Stimulated activated CD8-positive, alpha-beta memory T cell treated with anti-CD3 and anti-CD28 coated beads, Interleukin-15, amount 100 ng/mL, for 1 hour (primary cell): ENCODE results near the gene MAP7D1.
A peak's percentile ranks its signal among the peaks of the same experiment; 100 is the strongest.

Source experiments
- DNase-seq: peaks from one replicate; pipeline ENCODE4 v3.0.0-alpha.2; 2020; ENCODE audit warnings: low read depth

The MAP7D1 gene

DNA sequence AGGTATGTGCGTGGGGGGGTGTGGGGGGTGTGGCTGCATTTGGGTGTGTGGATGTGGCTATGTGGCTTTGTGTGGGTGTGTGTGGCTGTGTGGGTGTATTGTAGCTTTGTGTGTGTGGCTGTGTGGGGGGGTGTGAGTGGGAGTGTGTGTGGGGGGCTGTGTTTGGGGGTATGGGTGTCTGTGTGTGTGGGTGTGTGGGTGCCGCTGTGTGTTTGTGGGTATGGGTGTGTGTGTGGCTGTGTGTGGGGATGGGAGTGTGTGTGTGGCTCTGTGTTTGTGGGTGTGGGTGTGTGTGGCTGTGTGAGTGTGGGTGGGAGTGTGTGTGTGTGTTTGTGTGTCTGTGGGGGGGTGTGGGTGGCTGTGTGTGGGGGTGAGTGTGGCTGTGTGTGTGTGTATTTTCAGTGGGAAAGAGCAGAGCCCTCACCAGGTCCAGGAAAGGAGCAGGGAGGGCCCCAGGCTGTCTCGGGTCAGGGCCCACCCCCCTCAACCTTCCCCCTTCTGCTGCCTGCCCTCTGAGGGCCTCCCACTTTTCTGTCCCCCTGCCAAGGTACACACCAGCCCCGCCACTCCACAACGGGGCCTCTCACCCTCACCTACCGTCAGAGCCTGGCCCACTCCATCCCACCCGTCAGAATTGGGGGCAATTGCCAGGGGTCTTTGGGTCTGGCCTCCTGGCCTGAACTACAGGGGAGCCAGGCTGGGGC lies 29.0 kb upstream of the MAP7D1 start:
- no peak for DNase-seq

DNA sequence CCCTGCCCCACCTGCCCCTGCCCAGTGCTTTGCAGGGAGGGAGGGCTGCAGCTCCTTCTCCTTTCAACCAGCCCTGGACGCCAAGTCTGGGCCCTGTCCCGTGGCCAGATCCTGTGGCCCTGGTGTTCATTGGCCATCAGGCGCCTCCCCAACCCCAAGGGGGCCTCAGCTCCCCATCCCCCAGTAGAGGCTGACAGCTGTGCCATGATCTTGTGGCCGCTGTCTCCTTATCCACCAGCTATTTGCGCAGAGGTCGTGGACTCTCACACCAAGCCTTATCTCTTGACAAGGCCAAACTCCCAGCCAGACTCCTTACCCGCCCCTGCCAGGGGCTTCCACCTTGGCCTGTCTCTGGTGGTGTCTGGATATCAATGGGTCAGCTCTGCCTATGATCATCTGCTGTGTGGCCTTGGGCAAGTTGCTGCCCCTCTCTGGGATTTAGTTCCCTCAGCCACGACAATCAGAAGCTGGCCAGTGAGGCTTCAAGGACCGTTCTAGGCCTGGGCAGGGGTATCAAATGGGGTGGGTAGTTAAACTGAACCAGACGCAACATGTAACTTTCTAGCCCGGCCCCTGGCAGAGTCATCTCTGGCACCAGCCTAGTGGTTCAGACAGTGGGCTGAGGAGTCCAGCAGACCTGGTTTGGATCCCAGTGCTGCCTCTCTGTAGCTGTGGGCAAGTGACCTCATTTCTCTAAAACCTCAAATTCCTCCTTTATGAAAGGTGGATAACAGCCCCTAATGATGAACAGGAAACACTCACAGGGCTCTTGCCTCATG lies 27.6 kb upstream of the MAP7D1 start:
- DNase-seq = no peak

DNA sequence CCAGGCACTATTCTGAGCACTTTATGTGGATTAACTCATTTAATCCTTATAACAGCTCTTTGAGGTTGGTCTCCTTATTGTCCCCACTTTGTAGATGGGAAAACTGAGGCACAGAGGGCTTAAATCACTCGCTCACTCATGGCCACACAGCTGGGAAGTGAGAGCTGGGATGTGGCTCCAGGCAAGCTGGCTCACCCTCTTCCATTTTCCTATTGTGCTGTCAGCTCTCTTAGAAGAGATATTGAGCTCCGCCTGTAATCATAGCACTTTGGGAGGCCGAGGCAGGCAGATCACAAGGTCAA lies 27.1 kb upstream of the MAP7D1 start:
- no peak for DNase-seq

DNA sequence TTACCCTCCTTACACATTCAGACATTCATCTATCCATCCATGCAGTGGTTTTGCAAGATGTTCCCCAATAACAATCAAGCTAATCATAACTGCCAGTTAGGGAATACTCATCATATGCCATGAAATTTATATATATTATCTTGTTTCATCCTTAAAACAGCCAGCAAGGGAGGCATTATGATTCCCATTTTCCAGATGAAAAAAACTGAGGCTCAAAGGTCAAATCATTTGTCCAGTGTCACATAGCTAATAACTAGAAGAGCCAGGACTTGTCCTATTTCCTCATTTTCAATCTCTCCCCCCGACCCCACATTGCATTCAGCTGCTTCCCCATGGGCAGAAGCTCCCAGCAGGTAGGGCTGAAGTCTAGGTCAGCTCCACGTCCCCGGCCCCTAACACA lies 23.9 kb upstream of the MAP7D1 start:
- no peak for DNase-seq

DNA sequence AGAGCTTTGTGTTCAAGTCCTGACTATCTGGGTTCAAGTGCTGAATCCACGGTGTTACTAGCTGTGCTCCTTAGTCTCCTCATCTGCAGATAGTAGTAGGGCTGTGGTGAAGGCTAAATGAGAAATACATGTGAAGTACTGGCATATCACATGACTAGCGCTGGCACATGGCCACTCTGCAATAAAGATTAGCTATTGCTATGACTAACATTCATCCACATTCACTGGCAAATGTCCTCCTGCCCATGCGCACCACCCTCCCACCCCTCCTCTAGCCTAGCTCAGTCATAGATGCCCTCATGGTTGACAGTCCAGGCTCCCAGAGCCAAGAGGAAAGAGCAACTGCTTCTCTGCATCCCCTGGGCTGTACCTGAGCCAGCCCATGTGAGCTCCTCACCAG lies 22.5 kb upstream of the MAP7D1 start:
- no peak for DNase-seq

DNA sequence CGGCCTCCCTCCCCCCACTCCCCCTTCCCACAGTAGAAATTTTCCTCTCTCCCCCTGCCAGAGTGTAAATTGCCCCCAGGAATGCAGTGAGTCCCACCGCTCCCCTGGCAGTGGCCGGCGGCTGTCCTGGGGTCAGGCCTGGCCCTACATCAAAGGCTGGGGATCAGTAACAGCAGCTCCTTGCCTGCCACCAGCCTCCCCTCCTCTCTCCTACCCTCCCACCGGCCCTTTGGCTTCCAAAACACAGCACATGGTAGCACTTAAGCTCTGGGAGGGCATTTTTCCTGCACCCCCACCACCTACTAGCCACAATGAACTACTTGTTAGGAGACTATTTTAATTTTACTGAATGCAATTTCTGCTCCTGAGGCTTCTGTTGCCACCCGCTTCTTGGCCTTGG lies 21.9 kb upstream of the MAP7D1 start:
- no peak for DNase-seq

DNA sequence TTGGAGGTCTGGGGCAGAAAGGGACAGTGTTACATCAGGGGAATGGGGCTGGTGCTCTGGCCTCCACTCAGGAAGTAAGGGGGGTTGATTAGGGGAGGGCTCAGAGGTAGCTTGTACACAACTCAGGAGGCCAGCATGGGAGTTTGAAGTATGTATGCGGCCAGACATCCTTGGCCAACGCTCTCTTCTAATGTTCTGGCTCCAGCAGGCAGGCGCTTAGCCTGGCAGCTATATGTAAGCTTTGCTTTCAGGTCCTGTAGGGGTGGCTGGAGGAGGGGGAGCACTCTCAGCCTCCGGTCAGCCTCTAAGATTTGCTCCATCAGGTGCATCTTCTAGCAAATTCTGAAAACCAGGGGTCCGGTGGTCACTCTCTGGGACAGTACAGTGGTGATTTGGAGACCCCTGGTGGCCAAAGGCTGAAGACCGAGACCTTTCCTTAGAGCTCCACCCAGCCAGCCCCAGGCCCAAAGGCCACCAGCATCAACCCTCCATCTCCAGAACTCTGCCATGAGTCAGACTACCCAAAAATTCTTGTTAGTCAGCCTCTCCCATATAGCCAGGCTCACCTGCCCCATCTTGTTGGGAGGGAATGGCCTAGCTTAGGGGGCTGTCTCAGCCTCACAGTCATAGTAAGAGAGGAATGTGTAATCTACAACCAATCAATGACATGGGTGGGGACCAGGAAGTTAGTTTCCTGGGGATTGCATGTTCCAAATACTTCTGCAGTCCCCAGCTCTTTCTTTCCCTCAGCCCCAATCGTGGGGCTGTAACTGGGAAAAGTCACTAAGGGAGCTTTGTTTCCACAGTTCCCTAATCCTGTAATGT lies 21.2 kb upstream of the MAP7D1 start:
- DNase-seq = no peak

DNA sequence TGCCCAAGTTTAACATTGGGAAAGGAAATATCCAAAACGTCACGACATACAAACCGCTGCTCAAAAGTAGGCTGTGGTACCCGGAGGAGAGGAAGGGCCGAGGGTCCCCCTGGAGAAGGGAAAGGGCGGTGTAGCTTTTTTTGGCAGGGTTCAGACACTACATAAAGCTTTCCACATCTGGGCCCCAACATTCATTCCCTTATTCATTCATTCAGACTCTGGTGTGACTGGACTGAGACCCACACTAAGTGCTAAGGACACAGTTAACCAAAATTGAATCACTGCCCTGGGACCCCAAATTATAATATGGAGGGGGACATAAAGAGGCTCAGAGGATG lies 20.7 kb upstream of the MAP7D1 start:
- DNase-seq = no peak

DNA sequence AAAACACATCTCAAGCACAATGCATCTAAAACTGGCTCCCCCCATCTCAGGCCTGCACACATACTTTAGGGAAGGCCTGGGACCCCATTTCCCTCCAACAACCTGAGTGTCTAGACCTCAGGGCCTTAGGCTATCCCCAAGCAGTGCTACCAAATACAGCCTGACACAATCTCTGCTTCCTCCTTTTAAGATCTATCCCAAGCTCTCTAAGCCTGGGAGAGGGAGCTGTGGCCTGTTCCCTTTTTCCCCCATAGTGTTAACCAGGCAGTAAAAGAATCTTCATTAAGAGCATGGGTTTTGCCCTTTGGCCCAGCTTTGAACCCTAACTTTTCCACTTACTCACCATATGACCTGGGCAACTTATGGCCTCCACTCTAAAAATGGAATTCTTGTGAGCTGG lies 20.2 kb upstream of the MAP7D1 start:
- no peak for DNase-seq

DNA sequence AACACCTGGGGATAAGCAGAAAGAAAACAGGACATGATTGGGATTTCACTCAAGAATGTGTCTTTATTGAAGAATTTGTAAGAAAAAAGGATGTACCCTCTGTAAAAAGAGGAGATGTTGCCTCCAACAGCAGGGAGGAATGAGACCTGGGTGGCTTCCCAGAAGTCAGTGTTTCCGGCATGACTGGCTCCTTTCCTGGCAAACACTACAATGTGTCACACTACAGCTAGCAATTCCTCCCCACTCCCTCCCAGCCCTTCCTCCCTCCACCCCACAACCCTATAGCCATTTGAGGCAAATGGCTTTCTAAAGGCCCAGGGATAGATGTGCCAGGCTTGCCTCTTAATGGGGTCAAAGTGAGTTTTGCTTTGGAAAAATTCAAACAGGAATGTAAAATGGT lies 19.4 kb upstream of the MAP7D1 start:
- no peak for DNase-seq

DNA sequence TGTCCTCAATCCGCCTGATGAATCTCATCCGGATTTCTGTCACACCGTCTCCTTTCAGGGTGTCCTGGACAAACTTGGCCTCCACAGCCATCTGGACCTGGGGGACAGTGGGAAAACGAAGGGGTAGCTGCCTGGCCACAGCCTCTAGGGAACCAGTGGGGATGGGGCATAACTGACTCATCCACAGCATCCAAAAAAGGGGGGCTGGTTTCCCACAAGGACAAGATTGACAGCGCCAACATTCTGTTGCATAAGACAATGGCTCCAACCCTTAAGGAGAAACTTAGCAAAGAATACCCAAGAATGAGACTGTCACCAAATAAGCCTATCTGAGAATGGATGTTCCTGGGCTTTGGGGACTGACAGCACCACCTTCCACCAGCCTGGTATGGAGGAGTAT lies 18.7 kb upstream of the MAP7D1 start:
- DNase-seq = no peak

DNA sequence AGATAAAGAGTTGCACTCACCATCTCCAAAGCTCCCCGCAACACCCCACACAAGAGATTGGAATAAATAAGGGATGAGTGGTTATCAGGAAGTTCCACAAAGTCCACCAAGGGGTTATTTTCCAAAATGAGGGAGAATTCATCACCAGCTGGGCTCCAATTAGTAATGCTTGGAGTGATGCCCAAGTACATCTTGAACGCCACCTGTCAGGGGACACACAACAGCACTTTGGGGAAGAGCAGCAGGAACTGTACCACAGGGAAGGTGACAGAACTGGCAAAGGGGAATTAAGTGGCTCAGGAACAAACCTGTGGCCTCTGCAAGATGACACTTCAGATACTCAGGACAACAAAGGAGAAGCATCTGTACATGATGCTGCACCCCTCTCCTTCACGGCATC lies 18.2 kb upstream of the MAP7D1 start:
- no peak for DNase-seq

DNA sequence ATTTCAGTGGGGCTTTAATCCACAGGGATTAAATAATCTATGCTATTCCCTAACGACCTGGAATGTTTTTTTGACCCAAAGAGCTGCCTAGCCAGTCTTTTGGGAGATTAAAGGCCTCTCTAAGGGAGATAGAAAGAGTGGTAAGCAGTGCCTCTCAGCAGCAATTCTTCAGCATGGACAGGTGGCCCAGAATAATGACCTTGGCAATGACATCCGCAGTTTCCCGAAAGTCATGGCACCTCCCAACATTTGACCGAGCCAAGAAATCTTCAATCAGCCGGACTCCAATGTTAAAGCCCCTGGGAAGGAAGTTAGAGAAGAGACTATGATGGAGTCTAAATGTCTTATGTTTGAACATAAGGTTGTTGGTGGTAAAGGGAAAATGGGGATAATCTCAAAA lies 16.4 kb upstream of the MAP7D1 start:
- no peak for DNase-seq

DNA sequence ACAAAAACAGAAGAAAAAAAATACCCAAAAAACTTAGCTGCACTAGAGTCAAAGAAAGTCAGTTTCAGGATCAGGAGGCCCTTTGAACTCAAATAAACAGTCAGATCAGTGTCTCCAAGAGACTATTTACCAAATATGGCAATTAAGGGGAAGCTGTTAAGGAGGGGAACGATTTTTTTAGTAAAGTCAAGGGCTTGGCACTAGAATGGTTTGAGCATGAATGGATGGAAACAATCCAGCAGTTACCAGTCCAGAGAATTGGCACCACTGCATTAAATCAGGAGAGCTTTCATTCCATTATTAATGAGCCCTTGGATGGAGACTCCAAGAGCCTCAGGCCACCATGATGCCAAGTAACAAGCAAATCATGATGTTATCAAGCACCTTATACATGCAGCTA lies 13.8 kb upstream of the MAP7D1 start:
- DNase-seq = no peak

DNA sequence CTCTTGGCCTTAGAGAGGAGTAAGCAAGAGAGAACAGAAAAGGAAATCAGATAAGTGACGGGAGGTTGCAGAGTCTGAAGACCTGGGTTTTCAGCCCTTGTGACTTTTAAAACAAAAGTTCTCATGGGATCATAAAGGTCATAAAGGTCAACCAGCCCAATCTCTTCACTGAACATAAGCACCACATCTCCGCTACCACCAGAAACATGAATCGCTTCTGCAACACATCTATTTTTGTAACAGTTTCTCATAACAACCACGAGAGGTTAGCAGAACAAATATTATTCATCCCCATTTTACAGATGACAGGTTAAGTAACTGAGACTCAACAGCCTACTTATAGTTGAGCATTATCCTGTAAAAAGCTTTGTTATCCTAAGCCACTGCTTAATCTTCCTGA lies 12.5 kb upstream of the MAP7D1 start:
- DNase-seq = no peak

DNA sequence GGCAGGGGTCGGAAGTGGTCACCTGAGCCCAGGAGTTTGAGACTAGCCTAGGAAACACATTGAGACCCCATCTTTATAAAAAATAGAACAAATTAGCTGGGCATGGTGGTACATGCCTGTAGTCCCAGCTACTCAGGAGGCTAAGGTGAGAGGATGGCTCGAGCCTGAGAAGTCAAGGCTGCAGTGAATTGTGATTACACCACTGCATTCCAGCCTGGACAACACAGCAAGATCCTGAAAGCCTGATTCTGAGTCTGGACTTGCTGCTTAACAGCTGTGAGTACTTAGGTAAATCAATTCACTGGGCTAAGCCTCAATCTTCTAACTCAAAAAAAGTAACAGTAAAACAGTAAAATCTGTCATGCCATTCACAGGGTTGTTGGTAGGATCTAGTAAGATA lies 11.5 kb upstream of the MAP7D1 start:
- DNase-seq = no peak

DNA sequence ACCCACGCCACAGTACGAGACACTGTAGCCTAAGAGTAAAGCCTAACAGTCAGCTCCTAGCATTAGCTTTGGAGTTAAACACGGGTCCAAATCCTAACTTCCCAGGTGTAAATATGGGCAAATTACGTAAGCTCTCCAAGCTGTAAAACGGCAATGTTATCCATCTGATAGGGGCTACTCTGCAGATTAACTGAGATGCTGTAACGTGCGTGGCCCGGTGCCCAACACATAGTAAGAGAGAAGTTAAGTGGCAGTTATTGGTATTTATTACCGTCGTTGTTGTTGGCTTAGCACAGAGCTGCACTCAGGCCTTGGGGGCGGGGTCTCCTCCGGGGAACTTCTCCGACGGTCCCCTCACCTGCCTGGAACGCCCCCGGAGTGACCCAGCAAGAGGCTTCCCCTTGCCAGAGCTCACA lies 7.1 kb upstream of the MAP7D1 start:
- no peak for DNase-seq

DNA sequence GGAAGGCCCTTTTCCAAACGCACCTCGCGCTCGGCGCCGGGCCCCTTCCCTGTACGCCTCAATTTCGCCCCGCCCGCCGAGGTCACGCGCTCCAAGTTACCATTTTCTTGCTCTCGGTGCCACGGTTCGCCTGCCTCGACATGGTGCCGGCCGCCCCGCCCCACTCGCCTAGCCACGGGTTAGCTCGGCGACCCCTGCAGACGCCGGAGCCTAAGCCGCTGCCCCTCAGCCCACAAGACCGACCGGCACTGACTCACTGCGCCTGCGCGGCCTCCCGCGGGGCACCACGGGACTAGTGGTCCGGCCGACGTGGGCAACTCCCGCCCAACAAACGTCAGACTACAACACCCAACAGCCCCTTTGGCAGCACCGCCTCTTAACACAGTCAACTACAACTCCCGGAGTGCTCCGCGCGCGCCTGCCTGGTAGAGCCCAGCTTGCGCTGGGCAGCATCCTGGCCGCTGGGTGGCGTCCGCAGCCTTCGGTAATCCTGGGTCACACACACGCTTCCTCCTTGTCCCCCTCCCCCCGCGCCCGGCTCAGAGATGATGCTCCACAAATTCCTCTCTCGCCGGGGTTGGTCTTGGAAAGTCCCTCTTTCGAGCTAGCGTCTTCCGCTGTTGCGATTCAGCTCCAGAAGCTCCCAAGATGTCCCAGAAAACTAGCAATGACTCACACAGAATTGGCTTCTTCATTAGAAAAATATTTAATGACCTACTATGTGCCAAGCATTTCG lies 6.6 kb upstream of the MAP7D1 start, which contains the start of gene TRAPPC3:
Gene TRAPPC3 (minus strand): TSS at position 250 of the 736 bp plus-strand sequence. CDS start 108 bp downstream, at position 142.
- peak; percentile 99 for DNase-seq

DNA sequence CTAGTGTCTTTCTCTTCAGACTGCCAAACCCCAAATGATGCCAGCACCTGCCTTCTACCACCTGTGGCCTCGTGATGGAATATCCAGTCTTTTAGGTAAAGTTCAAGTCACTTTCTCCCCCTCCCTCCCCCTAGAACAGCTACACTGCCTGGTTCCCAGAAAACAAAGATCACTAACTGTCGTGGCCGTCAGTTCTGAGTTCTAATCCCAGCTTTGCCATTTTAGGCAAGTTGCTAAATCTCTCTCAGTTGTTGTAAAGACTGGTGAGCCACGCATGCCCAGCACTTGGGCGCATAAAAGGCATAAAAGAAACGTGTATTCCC lies 6.0 kb upstream of the MAP7D1 start:
- DNase-seq = no peak

DNA sequence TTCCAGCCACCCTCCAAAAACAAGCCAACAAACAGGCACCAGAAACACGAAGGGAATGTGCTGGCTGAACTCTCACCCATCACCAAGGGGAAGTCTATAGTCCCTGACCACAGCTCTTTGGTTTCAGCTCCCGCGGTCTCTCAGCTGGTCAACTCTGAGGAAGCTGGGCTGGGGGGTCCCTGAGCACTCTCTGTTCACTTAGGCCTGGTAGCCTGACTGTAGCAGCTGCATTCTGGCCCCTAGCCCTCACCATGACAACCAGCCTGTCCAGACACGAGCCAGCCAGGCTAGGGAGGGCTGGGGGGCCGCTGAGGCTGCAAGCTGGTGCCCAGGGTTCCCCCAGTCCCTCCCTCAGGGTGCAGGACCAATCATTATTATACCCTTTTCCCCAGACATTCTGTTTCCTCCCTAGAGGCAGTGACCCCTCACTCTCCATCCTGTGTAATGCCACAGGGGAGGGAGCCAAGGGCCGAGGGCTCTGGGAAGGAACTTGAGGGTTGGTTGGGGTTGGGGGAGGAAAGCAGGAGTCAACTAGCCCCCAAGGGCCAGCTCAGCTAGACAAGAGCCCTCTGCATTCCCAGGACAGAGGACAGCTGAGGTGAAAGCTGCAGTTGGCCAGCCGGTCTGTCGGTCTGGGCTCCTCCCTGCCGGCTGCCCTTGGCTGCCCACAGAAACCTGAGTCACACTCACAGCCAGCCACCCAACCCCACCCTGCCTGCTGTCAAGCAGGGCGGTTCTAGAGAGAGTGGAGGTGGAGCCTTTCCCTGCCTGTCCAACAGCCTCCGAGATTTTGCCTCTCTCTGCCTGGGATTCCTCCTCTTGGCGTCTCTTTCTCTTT lies 5.4 kb upstream of the MAP7D1 start:
- DNase-seq = peak; percentile 46

DNA sequence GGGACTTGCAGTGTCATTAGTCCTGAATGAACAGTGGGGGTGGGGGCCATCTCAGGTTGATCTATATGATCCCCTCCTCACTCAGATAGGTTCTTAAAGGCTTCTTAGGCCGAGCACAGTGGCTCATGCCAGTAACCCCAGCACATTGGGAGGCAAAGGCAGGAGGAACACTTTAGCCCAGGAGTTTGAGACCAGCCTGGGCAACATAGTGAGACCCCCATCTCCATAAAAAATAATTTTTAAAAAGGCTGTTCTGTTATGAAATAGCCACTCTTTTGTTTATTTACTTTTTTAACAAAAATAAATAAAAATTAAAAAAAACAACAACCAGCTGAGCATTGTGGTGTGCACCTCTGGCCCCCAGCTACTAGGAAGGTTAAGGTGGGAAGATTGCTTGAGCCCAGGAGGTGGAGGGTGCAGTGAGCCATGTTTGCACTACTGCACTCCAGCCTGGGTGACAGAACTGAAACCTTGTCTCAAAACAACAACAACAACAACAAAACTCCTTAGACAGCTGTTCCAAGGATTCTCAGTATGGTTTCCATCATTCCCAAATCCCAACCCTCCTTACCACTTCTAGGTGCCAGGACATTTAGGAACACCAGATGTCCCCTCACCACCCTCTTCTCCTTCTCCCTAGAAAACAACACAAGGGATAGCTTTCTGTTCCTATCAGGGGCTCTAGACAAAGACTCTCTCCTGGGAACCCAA lies 4.7 kb upstream of the MAP7D1 start:
- DNase-seq = no peak
